Lung microvascular endothelial cell (primary cell): Measurements from ENCODE around the gene COL26A1. TPM values are rescaled to one million over a fixed set of nuclear protein-coding genes. Genes with fewer than 3 reads are reported as not detected.

Source experiments
- DNase-seq, 2 donors: peaks; one replicate each; pipeline versions ENCODE4 v3.0.0 to v3.0.0-alpha.2; 2010; ENCODE audit warnings: low read depth in 2 of 2
- total RNA-seq: library from RNA; depleted of rRNA; stranded (reverse); fragments of >200 nt; gene quantifications from 2 replicates; pipeline ENCODE4 v1.2.1, GENCODE V29; 2014

The COL26A1 gene
- total RNA-seq, 1 donor from 2014 or later: not detected

- no peak for DNase-seq
These were observed 8.2 kb downstream of the COL26A1 start for GRCh38 chr7:101370836-101371235.

GRCh38 chr7:101373812-101374614 lies 11.3 kb downstream of the COL26A1 start:
- peak in 1 of 2 donors; percentile 50 for DNase-seq

GRCh38 chr7:101374990-101375389 lies 12.3 kb downstream of the COL26A1 start:
- DNase-seq: no peak

- no peak for DNase-seq
These were observed 13.9 kb downstream of the COL26A1 start for GRCh38 chr7:101376601-101377000.

- DNase-seq: no peak
These were observed 14.6 kb downstream of the COL26A1 start for GRCh38 chr7:101377189-101377736.

GRCh38 chr7:101378751-101379174 lies 16.1 kb downstream of the COL26A1 start:
- DNase-seq: no peak

- DNase-seq: no peak
These were observed 16.6 kb downstream of the COL26A1 start for GRCh38 chr7:101379302-101379701.

- DNase-seq: no peak
These were observed 19.0 kb downstream of the COL26A1 start for GRCh38 chr7:101381549-101382111.

- no peak for DNase-seq
These were observed 20.3 kb downstream of the COL26A1 start for GRCh38 chr7:101382937-101383336.

- DNase-seq: no peak
These were observed 23.5 kb downstream of the COL26A1 start for GRCh38 chr7:101386177-101386557.

GRCh38 chr7:101386558-101387231 lies 24.0 kb downstream of the COL26A1 start:
- no peak for DNase-seq

- DNase-seq: no peak
These were observed 28.2 kb downstream of the COL26A1 start for GRCh38 chr7:101390901-101391301.

GRCh38 chr7:101391991-101392390 lies 29.3 kb downstream of the COL26A1 start:
- no peak for DNase-seq

- DNase-seq: no peak
These were observed 31.2 kb downstream of the COL26A1 start for GRCh38 chr7:101393865-101394264.

GRCh38 chr7:101395376-101395775 lies 32.7 kb downstream of the COL26A1 start:
- DNase-seq: no peak

- no peak for DNase-seq
These were observed 34.6 kb downstream of the COL26A1 start for GRCh38 chr7:101397243-101397642.

- DNase-seq: no peak
These were observed 35.2 kb downstream of the COL26A1 start for GRCh38 chr7:101397770-101398324.

GRCh38 chr7:101398396-101399289 lies 36.0 kb downstream of the COL26A1 start:
- no peak for DNase-seq

- DNase-seq: no peak
These were observed 37.1 kb downstream of the COL26A1 start for GRCh38 chr7:101399759-101400158.

GRCh38 chr7:101400751-101401150 lies 38.1 kb downstream of the COL26A1 start:
- DNase-seq: no peak
